Breast epithelium (tissue), 4 donors: ENCODE data around the gene NLRP10. TPM values are rescaled to one million over a fixed set of nuclear protein-coding genes. Genes with fewer than 3 reads are reported as not detected.

Experiments
- DNase-seq, 2 donors: peaks; one replicate each; pipeline ENCODE4 v3.0.0-alpha.2; 2019; ENCODE audit warnings: low spot score in 2 of 2
- H3K27ac ChIP-seq, 2 donors: fragments of 200-600 bp; sonication (generic) in 1 of 2; one replicate each; pipeline ENCODE4 v1.5.1; 2016 to 2019; ENCODE audit warnings: mild to moderate bottlenecking in 1 of 2
- H3K27me3 ChIP-seq, 2 donors: fragments of 200-600 bp; sonication (generic) in 1 of 2; one replicate each; pipeline versions ENCODE4 v1.5.1 to v1.6.0; 2017 to 2019; ENCODE audit warnings: control low read depth in 1 of 2, mild to moderate bottlenecking in 1 of 2
- H3K36me3 ChIP-seq: fragments of 200-600 bp; one replicate; pipeline ENCODE4 v1.5.1; 2019
- H3K4me1 ChIP-seq, 2 donors: fragments of 200-600 bp; sonication (generic); one replicate each; pipeline ENCODE4 v1.5.1; 2016 to 2019; ENCODE audit warnings: control low read depth in 1 of 2
- H3K4me3 ChIP-seq, 3 donors: fragments of 200-600 bp; sonication (generic); 1 replicate in 2 of 3; 2 replicates in 1 of 3; pipeline ENCODE4 v1.5.1; 2016 to 2019; ENCODE audit warnings: mild to moderate bottlenecking in 3 of 3, moderate library complexity in 2 of 3
- H3K9me3 ChIP-seq, 2 donors: fragments of 200-600 bp; sonication (generic) in 1 of 2; one replicate each; pipeline ENCODE4 v1.5.1; 2016 to 2019; ENCODE audit warnings: control low read depth in 1 of 2
- POLR2A ChIP-seq: fragments of 450-650 bp; IDR thresholded peaks from one replicate; pipeline ENCODE4 v1.6.1; 2016; ENCODE audit warnings: antibody characterized with exemption, mild to moderate bottlenecking, moderate library complexity
- POLR2AphosphoS5 ChIP-seq, 3 donors: sonication (generic); formaldehyde crosslinking; IDR thresholded peaks; one replicate each; pipeline ENCODE4 v1.6.1; 2017; ENCODE audit warnings: antibody characterized with exemption in 3 of 3
- intact Hi-C: fragments of 100-400 bp; cut with DNase I; formaldehyde crosslinking; loops from one replicate; pipeline ENCODE4 v1.15.1; 2023; ENCODE audit warnings: low total_unique reads
- total RNA-seq, 3 donors: library from RNA; depleted of rRNA; stranded (reverse); fragments of >200 nt; gene quantifications; one replicate each; pipeline ENCODE4 v1.1.0, GENCODE V29; 2016
- TF ChIP-seq, protein P1 (sequence below), 3 donors: fragments of 450-650 bp; IDR thresholded peaks; one replicate each; pipeline ENCODE4 v1.5.1; 2016 to 2017; ENCODE audit warnings: antibody characterized with exemption in 3 of 3, mild to moderate bottlenecking in 3 of 3, moderate library complexity in 3 of 3

NLRP10 gene
- total RNA-seq, 3 donors from 2014 or later, result not detected

DNA sequence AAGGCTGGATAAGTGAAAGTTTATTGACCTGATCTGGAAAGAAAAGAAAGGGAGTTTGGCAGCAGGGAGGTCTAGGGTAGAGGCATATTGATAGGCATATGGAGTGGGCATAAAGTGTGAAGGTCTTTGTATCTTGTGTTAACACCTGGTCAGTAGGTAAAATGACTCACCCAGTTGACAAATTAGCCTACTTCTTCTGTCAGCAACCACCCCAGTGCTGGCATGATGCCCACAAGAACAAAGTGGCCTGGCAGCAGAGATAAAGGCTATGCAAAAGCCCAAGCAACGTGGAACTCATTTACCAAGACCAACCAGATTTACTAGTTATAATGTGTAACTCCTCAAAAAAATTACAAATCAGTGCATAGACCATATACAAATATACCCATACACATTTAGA is 28.6 kb downstream of the NLRP10 start:
- intact Hi-C loops, result no loop called here
- Histone ChIP-seq H3K36me3 (no peaks in the 10 kb centered on the region), H3K27ac (no peak overlapping the region), H3K27me3 (no peaks in the 10 kb centered on the region), H3K9me3 (no peaks in the 10 kb centered on the region), H3K4me3 (no peak overlapping the region), H3K4me1 (no peaks in the 10 kb centered on the region)
- DNase-seq, result no peak
- TF ChIP-seq POLR2A (no peak), POLR2AphosphoS5 (IDR thresholded peaks at IDR 0.05) (no peak)
- TF ChIP-seq, protein P1, sequence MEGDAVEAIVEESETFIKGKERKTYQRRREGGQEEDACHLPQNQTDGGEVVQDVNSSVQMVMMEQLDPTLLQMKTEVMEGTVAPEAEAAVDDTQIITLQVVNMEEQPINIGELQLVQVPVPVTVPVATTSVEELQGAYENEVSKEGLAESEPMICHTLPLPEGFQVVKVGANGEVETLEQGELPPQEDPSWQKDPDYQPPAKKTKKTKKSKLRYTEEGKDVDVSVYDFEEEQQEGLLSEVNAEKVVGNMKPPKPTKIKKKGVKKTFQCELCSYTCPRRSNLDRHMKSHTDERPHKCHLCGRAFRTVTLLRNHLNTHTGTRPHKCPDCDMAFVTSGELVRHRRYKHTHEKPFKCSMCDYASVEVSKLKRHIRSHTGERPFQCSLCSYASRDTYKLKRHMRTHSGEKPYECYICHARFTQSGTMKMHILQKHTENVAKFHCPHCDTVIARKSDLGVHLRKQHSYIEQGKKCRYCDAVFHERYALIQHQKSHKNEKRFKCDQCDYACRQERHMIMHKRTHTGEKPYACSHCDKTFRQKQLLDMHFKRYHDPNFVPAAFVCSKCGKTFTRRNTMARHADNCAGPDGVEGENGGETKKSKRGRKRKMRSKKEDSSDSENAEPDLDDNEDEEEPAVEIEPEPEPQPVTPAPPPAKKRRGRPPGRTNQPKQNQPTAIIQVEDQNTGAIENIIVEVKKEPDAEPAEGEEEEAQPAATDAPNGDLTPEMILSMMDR (IDR thresholded peaks at IDR 0.05), result no peak

DNA sequence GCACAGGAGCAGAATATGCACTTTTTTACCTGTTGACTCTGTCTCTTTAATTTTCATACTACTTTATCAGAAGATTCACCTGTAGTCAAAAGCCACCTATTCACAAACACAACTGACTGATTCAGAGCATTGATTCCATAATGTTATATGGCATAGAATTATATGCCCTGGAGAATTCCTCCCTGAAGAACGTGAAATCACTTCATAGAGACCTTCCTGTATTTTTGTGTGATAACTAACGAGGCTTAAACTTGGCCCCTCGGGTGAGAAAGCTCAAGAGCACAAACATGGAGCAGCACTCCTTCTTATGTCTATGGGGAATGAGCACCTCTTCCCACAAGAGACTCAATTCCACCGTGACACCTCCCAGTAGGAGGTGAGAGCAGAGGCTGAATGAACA is 34.1 kb downstream of the NLRP10 start, which contains the start of gene OR10A6:
Gene OR10A6 (minus strand): TSS at position 101 of the 400 bp plus-strand sequence. CDS start 2,606 bp downstream, outside the sequence.
- Histone ChIP-seq H3K9me3 (no peaks in the 10 kb centered on the region), H3K4me1 (no peaks in the 10 kb centered on the region), H3K36me3 (no peaks in the 10 kb centered on the region), H3K27me3 (no peaks in the 10 kb centered on the region), H3K4me3 (no peak within 1 kb of the TSS), H3K27ac (no peak within 1 kb of the TSS)
- TF ChIP-seq, protein P1 (IDR thresholded peaks at IDR 0.05), result no peak
- TF ChIP-seq POLR2AphosphoS5 (IDR thresholded peaks at IDR 0.05), result no peak
- TF ChIP-seq POLR2A, result no peak
- no peak for DNase-seq
- intact Hi-C loops, result no loop called here

DNA sequence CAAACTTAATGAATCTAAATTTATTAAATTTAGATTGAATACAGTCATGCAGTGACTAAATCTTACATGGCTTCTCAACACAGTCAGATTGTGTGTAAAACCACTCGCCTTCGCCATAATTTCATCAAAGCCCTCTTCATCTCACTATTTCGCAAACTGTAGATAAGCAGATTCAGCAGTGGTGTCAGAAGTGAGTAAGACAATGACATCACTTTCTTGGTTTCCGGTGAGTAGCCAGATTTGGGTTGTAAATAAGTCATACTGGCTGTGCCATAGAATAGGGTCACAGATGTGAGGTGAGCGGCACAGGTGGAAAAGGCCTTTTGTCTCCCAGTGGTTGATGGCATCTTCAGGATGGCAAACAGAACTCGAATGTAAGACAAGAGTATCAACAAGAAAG is 37.6 kb downstream of the NLRP10 start:
- H3K36me3 ChIP-seq, result no peaks in the 10 kb centered on the region
- TF ChIP-seq, protein P1 (IDR thresholded peaks at IDR 0.05), result no peak
- TF ChIP-seq POLR2AphosphoS5 (IDR thresholded peaks at IDR 0.05) (no peak), POLR2A (no peak)
- no peak overlapping the region for H3K4me3 ChIP-seq
- no peak for DNase-seq
- H3K27ac ChIP-seq, result no peak overlapping the region
- H3K4me1 ChIP-seq, result no peaks in the 10 kb centered on the region
- no peaks in the 10 kb centered on the region for H3K27me3 ChIP-seq
- intact Hi-C loops, result no loop called here
- H3K9me3 ChIP-seq, result no peaks in the 10 kb centered on the region

DNA sequence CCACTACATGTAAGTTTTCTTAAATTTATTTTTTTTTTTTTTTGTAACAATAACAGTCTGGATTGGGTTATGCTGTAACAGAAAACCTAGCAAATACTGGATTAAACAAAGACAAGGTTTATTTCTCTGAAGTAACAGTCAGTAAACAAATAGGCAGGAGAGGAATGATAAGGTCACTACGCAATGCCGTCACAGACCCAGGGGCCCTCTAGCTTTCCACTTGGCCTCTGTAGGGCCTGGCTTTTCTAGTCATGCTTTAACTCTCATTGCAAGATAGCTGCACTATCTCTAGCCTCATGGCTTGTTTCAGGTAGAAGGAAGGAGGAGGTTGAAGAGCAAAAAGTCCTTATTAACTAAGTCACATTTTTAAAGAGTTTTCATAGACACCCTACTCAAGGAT is 40.7 kb downstream of the NLRP10 start:
- no peaks in the 10 kb centered on the region for H3K9me3 ChIP-seq
- intact Hi-C loops, result no loop called here

DNA sequence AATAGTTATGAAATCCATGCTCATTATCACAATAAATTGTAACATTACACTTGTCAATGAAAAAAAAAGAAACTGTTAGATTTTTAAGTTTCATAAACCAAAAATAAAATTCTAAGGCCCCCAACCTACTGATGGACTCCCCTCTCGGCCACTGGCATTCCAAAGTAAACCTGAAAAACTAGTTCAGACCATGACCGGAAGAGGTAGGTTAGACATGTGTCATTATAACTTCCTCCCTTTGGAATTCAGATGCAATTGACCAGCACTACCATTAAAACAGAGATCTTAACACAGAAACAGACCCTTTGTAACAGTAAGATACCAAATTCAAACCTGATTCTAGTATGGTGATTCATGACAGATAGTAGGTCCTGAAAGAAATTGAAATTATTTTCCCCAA is 47.1 kb downstream of the NLRP10 start:
- TF ChIP-seq, protein P1 (IDR thresholded peaks at IDR 0.05), result no peak
- TF ChIP-seq POLR2AphosphoS5 (IDR thresholded peaks at IDR 0.05) (no peak), POLR2A (no peak)

More for the DNA sequence above, 40.7 kb downstream of the NLRP10 start:
- Histone ChIP-seq H3K36me3 (no peaks in the 10 kb centered on the region), H3K27ac (no peak overlapping the region), H3K27me3 (no peaks in the 10 kb centered on the region), H3K4me1 (no peaks in the 10 kb centered on the region), H3K4me3 (no peak overlapping the region)
- TF ChIP-seq, protein P1 (IDR thresholded peaks at IDR 0.05), result no peak
- TF ChIP-seq POLR2A (no peak), POLR2AphosphoS5 (IDR thresholded peaks at IDR 0.05) (no peak)
- DNase-seq, result no peak

More for the DNA sequence above, 47.1 kb downstream of the NLRP10 start:
- H3K4me1 ChIP-seq, result no peaks in the 10 kb centered on the region
- H3K4me3 ChIP-seq, result no peak overlapping the region
- no peaks in the 10 kb centered on the region for H3K27me3 ChIP-seq
- intact Hi-C loops, result no loop called here
- H3K27ac ChIP-seq, result no peak overlapping the region
- H3K9me3 ChIP-seq, result no peaks in the 10 kb centered on the region
- DNase-seq, result no peak
- no peaks in the 10 kb centered on the region for H3K36me3 ChIP-seq

Other genes with a start within 250 kb of the NLRP10 start
- 10 to 100 TPM in 1 of 3 donors, 1 to 10 TPM in 1, not detected in 1; 6.6 to 13.0 TPM for gene OR5P2, start 168.5 kb downstream of the NLRP10 start, total RNA-seq
- 10 to 100 TPM in 1 of 3 donors, 1 to 10 TPM in 1, not detected in 1; 3.9 to 11.1 TPM for gene OR5P3, start 134.6 kb downstream of the NLRP10 start, total RNA-seq
- not detected for gene OR10A6, start 34.2 kb downstream of the NLRP10 start, total RNA-seq
- gene OR10A3, start 23.7 kb downstream of the NLRP10 start, total RNA-seq, result not detected
- gene EIF3F, start 21.9 kb upstream of the NLRP10 start, total RNA-seq, result 100 to 1,000 TPM; 145 to 180 (median 151) TPM
- gene TUB, start 115.8 kb upstream of the NLRP10 start, total RNA-seq, result 10 to 100 TPM in 2 of 3 donors, 1 to 10 TPM in 1; 6.3 to 17.7 (median 11.2) TPM
- gene RIC3, start 203.6 kb upstream of the NLRP10 start, total RNA-seq, result 10 to 100 TPM in 2 of 3 donors, 1 to 10 TPM in 1; 4.5 to 48.0 (median 24.3) TPM